DND-41 (cell line): Measurements from ENCODE around the gene MRPL17.
A peak's percentile ranks its signal among the peaks of the same experiment; 100 is the strongest.
"Not testable (repeated sequence)": the region's sequence is repeated elsewhere in the genome, so short reads cannot be mapped to it uniquely, and the experiment has no call there.

Experiments
- CTCF ChIP-seq: IDR thresholded peaks from 2 replicates; pipeline ENCODE4 v1.5.1; 2012; ENCODE audit warnings: borderline replicate concordance, low read length, moderate library complexity, mild to moderate bottlenecking; ENCODE audit not compliant: poor library complexity, severe bottlenecking; ENCODE audit errors: extremely low read depth
- EZH2 ChIP-seq: IDR thresholded peaks from 3 replicates; pipeline ENCODE4 v1.6.1; 2012; ENCODE audit warnings: borderline replicate concordance, low read depth, mild to moderate bottlenecking, moderate library complexity, low read length, inconsistent platforms; ENCODE audit not compliant: severe bottlenecking

- not testable (repeated sequence) for TF ChIP-seq EZH2
- peak; percentile 53 for TF ChIP-seq CTCF
Measured at GRCh38 chr11:6711552-6711951, 28.4 kb upstream of the MRPL17 start.
